Muscle of back (tissue), 13 donors: ENCODE data around the gene CLDN11. TPM values are rescaled to one million over a fixed set of nuclear protein-coding genes. Genes with fewer than 3 reads are reported as not detected.
A peak's percentile ranks its signal among the peaks of the same experiment; 100 is the strongest.

ENCODE experiments used
- DNase-seq, 3 donors: peaks; one replicate each; pipeline versions ENCODE4 v3.0.0 to v3.0.0-alpha.2; 2013
- long read RNA-seq, 9 donors: transcript quantifications; one replicate each; lab custom pipeline, GENCODE V29; 2026
- polyA plus RNA-seq, 10 donors: library from polyadenylated mRNA; unstranded; fragments of 120-200 nt; gene quantifications; one replicate each; pipeline ENCODE4 v1.2.1, GENCODE V29; 2013; ENCODE audit not compliant: insufficient read length in 10 of 10

Gene CLDN11
- 10 to 100 TPM in 1 of 10 donors, 1 to 10 TPM in 9; 1.3 to 23.9 (median 2.6) TPM for polyA plus RNA-seq
- long read RNA-seq, donor 1, partial matches to known transcripts: 0 of 1 reads
- long read RNA-seq, donor 1, other reads (novel, unspliced or antisense): 0 of 1 reads
- long read RNA-seq, donor 2: 0 reads
- long read RNA-seq, donor 3: 0 reads
- long read RNA-seq, donor 4, partial matches to known transcripts: 0 of 1 reads
- long read RNA-seq, donor 4, other reads (novel, unspliced or antisense): 0 of 1 reads
- long read RNA-seq, donor 5, partial matches to known transcripts: 0 of 4 reads
- long read RNA-seq, donor 5, other reads (novel, unspliced or antisense): 0 of 4 reads
- long read RNA-seq, donor 6: 0 reads
- long read RNA-seq, donor 7, partial matches to known transcripts: 0 of 1 reads
- long read RNA-seq, donor 7, other reads (novel, unspliced or antisense): 0 of 1 reads
- long read RNA-seq, donor 8, partial matches to known transcripts: 0 of 3 reads
- long read RNA-seq, donor 8, other reads (novel, unspliced or antisense): 0 of 3 reads
- long read RNA-seq, donor 9: 0 reads

DNA sequence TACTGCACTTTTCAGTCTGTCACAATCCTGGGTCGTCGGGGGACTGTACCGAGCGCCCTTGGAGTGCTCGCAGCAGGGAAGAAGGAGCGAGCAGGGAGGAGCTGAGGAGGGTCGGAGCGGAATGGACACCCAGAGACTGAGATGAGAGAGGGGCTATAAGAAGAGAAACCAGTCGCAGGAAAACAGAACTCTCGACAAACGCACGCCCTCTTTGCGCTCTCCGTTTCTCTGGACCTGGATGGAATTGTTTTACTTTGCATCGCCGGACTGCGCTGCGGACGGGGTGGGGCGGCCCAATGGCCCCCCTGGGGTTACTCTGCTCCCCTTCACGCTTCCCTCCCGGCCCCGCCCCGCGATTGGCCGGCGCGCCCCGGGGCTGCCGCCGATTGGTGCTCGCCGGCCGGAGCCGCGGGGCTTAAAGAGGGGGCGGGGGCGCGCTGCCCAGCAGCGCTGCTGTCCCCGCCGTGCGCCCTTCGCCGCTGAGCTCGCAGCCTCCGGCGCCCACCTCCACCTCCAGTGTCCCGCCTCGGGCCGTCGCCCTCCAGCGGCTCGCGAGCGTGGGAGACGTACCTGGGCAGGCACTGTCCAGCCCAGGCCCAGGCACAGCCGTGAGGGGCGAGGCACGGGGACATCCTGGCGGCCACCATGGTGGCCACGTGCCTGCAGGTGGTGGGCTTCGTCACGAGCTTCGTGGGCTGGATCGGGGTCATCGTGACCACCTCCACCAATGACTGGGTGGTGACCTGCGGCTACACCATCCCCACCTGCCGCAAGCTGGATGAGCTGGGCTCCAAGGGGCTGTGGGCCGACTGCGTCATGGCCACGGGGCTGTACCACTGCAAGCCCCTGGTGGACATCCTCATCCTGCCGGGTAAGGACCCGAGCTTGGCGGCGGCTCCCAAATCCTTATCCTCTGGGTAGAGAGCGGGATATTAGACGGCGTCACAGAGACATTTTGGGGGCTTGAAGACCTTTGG is at the start of gene CLDN11:
Gene CLDN11 (plus strand): TSS at position 447 of the 977 bp plus-strand sequence. CDS start 199 bp downstream, at position 646.
- peak; percentile 51 to 63 (median 52) for DNase-seq

DNA sequence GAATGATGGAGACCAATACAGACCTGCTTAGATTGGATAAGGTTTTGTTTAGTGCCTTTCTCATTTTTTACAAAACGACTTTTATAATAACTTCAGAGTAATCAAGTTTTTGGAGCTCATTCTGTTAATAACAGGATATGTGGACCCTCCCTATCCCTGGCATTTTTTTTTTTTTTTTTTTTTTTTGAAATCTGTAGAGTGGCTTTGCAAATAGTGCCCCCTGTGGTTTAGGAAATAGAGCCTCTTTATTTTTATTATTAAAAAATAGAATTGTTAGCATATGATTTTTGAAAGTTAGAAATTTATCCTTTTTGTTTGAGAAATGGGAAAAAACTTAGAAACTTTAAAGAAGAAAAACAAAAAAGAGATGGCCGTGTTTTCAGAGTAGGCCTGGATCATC is 49.7 kb upstream of the CLDN11 start:
- DNase-seq: no peak

DNA sequence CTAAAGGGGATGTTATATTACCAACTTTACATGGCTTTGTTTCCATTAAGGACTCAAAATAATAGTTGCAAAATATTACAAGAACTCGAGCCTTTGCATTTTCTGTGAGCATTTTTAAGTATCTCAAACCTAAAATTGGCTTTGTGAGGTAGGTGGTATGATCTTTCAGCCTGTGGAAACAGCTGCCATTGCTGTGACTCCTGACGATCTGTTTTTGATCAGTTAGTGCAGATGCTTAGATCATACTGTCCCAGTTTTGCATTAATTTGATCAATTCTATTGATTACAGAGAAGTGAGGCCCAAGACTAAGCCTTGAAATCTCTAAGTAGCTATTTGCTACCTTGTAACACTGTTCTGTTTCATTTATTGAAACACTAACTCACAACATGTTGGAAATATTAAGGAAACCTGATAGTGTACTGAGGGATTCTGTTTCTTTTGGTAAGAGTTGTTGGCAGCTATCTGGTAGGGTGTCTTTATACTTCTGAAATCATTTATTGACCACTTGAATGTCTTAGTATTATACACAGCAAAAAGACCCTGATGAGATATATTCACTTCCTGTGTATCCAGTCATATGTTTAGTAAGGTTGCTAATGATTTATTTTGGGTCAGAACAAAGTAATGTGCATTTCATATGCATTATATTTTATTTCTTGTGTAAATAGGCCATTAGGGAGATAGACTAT is 46.3 kb upstream of the CLDN11 start:
- DNase-seq: no peak

DNA sequence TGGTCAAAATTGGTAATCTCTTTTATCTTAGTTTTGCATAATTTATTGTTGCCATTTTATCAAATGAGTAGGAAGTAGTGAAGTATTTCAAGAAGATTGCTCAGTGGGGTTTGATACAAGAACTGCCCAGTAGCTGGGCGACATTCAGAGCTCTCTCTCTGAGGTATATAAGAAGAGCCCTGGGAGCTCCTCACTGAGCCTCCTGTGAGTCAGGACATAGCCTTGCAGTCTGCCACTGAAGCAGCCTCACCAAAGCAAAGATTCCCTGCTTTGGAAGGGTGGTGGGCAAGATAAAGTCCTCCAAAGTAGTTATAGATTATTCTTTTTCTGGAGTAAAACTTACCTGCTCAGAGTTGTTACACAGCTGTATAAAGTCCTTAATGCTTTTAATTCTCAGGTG is 35.1 kb upstream of the CLDN11 start:
- DNase-seq: no peak

- no peak for DNase-seq
These were observed 32.2 kb upstream of the CLDN11 start for GRCh38 chr3:170386468-170386867.

DNA sequence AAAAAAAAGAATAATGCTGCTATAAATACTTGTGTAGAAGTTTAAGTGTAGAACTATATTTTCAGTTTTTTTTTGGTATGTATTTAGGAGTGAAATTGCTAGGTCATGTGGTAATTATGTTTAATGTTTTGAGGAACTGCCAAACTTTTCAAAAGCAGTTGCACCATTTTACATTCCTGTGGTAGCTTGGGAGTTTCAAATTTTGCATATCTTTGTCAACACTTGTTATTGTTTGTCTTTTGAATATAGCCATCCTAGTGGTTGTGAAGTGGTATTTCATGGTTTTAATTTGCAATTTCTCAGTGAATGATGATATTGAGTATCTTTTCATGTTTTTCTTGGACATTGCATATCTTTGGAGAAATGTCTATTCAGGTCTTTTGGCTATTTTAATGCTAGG is 30.7 kb upstream of the CLDN11 start:
- DNase-seq: no peak

DNA sequence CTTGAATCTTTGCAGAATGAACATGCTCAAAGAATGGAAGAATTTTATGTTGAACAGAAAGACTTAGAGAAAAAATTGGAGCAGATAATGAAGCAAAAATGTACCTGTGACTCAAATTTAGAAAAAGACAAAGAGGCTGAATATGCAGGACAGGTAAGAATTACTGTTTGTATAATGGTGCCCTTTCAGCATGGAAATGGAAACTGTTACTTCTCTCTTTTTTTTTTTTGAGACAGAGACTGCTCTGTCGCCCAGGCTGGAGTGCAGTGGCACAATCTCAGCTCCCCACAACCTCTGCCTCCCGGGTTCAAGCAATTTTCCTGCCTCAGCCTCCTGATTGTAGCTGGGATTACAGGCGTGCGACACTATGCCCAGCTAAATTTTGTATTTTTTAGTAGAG is 27.6 kb upstream of the CLDN11 start:
- DNase-seq: no peak

DNA sequence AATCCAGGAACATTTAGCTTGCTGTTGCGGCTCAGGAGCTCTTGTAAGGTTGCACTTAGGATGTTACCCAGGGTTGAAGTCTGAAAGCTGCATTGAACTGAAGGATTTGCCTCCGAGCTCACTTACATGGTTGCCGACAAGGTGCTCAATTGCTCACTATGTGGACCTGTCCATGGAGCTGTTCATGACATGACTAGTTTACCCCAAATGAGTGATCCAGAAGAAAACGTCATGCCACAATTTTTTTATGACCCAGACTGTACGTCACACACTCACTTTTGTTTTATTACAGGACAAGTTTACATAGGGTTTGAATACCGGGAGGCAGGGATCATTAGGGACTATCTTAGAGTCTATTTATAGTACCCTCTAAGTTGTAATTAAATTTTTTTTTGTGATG is 21.0 kb upstream of the CLDN11 start:
- no peak for DNase-seq

GRCh38 chr3:170405101-170405500 is 13.6 kb upstream of the CLDN11 start:
- no peak for DNase-seq

DNA sequence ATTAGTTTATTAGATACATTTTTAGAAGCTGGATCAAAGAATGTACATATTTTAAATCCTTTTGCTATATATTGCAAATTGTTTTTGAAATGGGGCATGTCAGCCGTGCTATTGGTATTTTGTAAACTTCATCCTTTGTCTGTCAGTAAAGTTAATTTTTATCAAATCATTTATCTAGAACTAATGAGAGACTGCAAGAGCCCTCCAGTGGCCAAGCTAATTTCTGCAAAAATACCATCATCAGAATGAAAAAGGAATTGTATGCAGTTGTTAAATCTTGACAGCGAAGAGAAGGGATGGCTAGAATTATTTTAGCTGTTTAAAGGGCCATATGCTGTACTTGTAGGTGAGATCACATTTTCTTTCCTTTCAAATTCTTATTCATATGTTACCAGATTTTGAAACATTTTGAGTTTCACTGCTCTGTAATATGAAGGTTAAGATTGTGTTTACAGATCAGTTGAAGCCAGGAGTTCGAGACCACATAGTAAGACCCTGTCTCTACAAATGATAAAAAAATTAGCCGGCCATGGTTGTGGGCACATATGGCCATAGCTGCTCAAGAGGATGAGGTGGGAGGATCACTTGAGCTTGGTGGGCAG is 8.1 kb upstream of the CLDN11 start:
- DNase-seq: peak in 1 of 3 donors; percentile 53

DNA sequence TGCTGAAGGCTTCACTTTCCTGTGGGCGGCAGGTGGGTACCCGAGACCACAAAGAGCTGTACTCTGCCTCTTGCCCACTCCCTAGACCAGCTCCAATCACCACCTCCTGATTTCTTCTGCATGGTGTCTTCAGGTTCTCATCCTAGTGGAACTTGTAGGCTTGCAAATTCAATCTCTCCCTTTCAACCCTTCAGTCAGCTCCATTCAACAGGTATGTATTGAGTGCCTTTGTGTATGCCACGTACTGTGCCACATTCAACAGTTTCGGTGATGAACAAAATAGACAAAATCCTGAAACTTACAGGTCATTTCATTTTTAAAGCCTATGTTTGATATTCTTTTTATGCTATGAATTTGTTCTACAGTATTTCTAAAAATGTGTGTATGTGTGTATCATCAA is 5.4 kb upstream of the CLDN11 start:
- DNase-seq: no peak

DNA sequence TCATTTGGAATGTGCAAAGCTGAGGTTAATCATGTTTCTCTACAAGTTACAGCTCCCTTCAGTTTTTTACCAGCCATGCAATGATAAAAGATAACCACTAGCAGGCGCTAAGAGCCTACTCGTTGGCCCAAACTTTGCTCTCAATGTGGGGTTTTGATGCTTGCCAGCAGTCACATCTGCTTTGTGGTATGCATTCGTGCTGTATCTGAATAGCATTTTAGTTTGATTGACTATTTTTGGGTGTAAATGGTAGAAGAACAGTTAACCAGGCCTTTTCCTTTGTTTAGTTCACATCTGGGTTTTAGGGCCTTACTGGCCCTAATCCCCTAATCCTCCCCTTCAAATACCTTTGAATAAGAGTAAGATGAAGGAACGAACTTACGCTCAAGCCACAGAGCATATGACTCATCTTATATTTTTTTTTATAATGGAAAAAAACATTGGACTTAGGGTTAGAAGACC is 4.4 kb upstream of the CLDN11 start:
- peak; percentile 74 to 86 (median 86) for DNase-seq

GRCh38 chr3:170417090-170417489 is 1.6 kb upstream of the CLDN11 start:
- DNase-seq: no peak

- DNase-seq: peak in 2 of 3 donors; percentile 8 to 52
These were observed 954 bp downstream of the CLDN11 start for GRCh38 chr3:170419557-170420087.

DNA sequence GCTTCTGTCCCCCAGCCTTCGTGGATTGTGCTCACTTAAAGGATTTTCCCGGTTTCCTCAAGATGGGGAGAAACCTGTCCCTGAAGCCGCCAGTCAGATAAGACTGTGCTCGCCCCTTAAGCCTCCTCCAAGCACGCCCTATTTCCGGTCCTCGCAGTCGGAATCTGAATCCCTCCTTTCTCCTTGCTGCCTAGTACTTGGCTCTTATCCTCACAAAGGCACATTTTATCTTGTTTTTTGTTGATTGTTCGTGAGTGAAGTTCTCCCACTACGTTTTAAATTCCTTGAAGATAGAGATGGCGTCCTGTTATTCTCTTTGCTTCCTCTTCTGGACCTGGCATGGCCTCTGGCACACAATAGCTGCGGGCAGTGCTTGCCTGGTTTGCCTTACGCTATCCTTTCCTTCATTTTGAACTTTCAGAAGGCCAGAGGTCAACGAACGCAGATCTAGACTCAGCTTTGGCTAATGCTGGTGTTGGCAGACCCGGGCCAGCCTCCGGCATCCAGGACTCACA is 1.7 kb downstream of the CLDN11 start:
- peak in 1 of 3 donors; percentile 41 for DNase-seq

GRCh38 chr3:170421111-170421641 is 2.5 kb downstream of the CLDN11 start:
- peak in 2 of 3 donors; percentile 11 to 29 for DNase-seq

DNA sequence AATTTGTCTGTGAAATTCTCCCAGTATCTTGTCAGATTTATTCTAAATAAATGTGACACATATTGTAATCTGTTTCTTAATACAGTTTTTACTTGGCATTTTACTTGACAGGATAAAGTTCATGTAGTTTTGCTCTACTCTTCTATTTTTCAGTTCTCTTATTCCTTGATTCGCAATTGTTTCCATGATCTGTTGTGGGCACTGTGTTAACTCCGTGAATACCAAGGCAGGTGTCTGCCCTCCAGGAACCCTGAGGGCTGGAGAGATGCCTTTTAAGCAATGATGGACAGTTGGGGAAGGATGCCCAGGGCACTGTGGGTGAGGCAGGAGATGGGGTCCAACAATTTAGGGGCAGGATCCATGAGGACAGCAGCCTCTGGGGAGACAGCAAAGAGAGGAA is 3.1 kb downstream of the CLDN11 start:
- no peak for DNase-seq

- DNase-seq: no peak
These were observed 4.4 kb downstream of the CLDN11 start for GRCh38 chr3:170423001-170423615.

- no peak for DNase-seq
These were observed 6.2 kb downstream of the CLDN11 start for GRCh38 chr3:170424879-170425278.
